Lower lobe of right lung (tissue), 2 donors: Measurements from ENCODE around the gene ECEL1. TPM values are rescaled to one million over a fixed set of nuclear protein-coding genes. Genes with fewer than 3 reads are reported as not detected.
"Not testable (repeated sequence)": the region's sequence is repeated elsewhere in the genome, so short reads cannot be mapped to it uniquely, and the experiment has no call there.

ENCODE experiments used
- ATAC-seq, 2 donors: fragments of 200-7000 bp; cut with Tn5 transposase; one replicate each; pipeline ENCODE4 v1.9.1; 2020 to 2022; ENCODE audit warnings: mild to moderate bottlenecking in 2 of 2, moderate library complexity in 2 of 2
- DNase-seq: peaks from one replicate; pipeline ENCODE4 v3.0.0-alpha.2; 2020
- H3K27ac ChIP-seq: fragments of 200-600 bp; one replicate; pipeline ENCODE4 v1.8.0; 2022
- H3K27me3 ChIP-seq: fragments of 200-600 bp; one replicate; pipeline ENCODE4 v1.8.0; 2022; ENCODE audit warnings: low read depth
- H3K36me3 ChIP-seq: fragments of 200-600 bp; one replicate; pipeline ENCODE4 v1.8.0; 2022; ENCODE audit warnings: mild to moderate bottlenecking
- H3K4me1 ChIP-seq: fragments of 200-600 bp; one replicate; pipeline ENCODE4 v1.8.0; 2022
- H3K4me3 ChIP-seq: fragments of 200-600 bp; one replicate; pipeline ENCODE4 v1.8.0; 2022; ENCODE audit warnings: mild to moderate bottlenecking
- H3K9me3 ChIP-seq: fragments of 200-600 bp; one replicate; pipeline ENCODE4 v1.8.0; 2022
- intact Hi-C: fragments of 100-400 bp; cut with DNase I; formaldehyde crosslinking; loops from one replicate; pipeline ENCODE4 v1.11.0; 2022
- total RNA-seq: library from RNA; stranded (reverse); fragmentation: NEBNext Ultra II Directional; extraction: Animal tissue kit (Norgen Biotek cat#: 25700); gene quantifications from one replicate; pipeline ENCODE4 v1.2.1, GENCODE V29; 2021
- TF ChIP-seq, protein P1 (sequence below): fragments of 200-600 bp; IDR thresholded peaks from one replicate; pipeline ENCODE4 v1.8.0; 2022; ENCODE audit warnings: antibody characterized with exemption, mild to moderate bottlenecking
- donor health status: DM: no; HTN: yes; CAD: no; lungs with severe emphysema.

Gene ECEL1
- total RNA-seq, 1 donor from 2014 or later: 1.0 TPM

DNA sequence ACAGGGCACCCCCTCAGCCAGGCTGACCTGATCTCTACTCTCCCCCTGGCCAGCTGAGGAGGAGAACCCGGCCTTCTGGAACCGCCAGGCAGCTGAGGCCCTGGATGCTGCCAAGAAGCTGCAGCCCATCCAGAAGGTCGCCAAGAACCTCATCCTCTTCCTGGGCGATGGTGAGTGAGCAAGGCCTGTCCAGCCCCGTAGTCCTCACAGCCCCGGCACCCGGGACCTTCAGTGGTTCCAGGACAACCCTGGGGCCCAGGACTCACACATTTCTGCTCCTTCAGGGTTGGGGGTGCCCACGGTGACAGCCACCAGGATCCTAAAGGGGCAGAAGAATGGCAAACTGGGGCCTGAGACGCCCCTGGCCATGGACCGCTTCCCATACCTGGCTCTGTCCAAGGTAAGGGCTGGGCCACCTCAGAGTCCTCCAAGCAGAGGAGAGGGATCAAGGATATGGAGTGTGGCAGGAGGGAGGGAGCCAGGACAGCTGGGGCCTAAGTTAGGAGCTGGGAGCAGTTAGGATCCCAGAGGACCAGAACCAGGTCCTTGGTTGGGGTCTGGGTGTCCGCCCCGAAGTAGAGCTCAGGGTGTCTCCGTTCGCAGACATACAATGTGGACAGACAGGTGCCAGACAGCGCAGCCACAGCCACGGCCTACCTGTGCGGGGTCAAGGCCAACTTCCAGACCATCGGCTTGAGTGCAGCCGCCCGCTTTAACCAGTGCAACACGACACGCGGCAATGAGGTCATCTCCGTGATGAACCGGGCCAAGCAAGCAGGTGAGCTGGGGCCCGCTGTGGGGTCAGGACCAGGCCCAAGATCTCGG is 31.1 kb downstream of the ECEL1 start:
- H3K27me3 ChIP-seq: peaks cover 26% of the 10 kb centered on the region
- TF ChIP-seq, protein P1, sequence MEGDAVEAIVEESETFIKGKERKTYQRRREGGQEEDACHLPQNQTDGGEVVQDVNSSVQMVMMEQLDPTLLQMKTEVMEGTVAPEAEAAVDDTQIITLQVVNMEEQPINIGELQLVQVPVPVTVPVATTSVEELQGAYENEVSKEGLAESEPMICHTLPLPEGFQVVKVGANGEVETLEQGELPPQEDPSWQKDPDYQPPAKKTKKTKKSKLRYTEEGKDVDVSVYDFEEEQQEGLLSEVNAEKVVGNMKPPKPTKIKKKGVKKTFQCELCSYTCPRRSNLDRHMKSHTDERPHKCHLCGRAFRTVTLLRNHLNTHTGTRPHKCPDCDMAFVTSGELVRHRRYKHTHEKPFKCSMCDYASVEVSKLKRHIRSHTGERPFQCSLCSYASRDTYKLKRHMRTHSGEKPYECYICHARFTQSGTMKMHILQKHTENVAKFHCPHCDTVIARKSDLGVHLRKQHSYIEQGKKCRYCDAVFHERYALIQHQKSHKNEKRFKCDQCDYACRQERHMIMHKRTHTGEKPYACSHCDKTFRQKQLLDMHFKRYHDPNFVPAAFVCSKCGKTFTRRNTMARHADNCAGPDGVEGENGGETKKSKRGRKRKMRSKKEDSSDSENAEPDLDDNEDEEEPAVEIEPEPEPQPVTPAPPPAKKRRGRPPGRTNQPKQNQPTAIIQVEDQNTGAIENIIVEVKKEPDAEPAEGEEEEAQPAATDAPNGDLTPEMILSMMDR: no peak
- DNase-seq: peak; percentile 37

DNA sequence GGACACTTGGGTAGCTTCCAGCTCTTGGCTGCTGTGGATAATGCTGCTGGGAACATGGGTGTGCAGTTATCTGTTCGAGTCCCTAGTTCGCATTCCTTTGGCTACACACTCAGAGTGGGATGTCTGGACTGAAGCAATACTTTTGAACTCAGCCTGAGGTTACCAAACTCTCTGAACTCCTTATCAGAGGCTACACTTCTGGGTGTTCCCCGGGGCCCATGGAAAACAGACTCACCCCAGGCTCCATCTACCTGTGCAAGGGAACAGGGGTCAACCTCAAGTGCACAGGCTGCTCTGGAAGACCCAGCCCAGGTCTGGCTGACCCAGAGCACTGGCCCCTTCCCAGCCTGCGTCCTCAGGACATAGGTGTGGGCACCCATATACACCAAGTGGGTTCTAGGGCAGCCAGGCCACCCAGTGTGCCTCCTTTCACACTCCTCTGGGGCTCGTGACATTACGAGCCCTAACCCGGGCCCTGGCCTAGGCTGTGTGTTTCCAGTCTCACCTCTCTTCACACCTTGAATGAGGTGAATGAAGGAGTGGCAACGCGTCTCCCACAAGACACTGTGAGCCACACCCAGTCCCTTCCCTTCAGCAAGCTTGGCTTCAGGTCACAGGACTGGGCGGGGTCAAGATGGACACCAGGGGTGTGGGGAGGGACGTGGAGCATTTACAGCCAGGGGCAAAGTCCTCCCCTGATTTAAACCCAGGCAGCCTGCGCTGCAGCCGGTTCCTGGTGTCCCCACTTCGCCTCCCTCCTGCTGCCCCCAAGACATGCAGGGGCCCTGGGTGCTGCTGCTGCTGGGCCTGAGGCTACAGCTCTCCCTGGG is 32.0 kb downstream of the ECEL1 start, which contains the start of gene ALPI:
Gene ALPI (plus strand): TSS at position 728 of the 830 bp plus-strand sequence. CDS start 47 bp downstream, at position 775.
- no peak within 1 kb of the TSS for H3K4me3 ChIP-seq
- ATAC-seq: no peak
- TF ChIP-seq, protein P1: no peak
- H3K36me3 ChIP-seq: no peaks in the 10 kb centered on the region
- intact Hi-C loops: no loop called here
- no peaks in the 10 kb centered on the region for H3K4me1 ChIP-seq
- peak; percentile 32 for DNase-seq
- no peak within 1 kb of the TSS for H3K27ac ChIP-seq
- H3K9me3 ChIP-seq: no peaks in the 10 kb centered on the region
- peaks cover 26% of the 10 kb centered on the region for H3K27me3 ChIP-seq

More for the DNA sequence above, 31.1 kb downstream of the ECEL1 start:
- H3K4me1 ChIP-seq: no peaks in the 10 kb centered on the region
- H3K27ac ChIP-seq: no peak overlapping the region
- no peaks in the 10 kb centered on the region for H3K36me3 ChIP-seq
- no peaks in the 10 kb centered on the region for H3K9me3 ChIP-seq
- no peak overlapping the region for H3K4me3 ChIP-seq
- ATAC-seq: no peak
- intact Hi-C loops: no loop called here

- H3K4me3 ChIP-seq: no peak overlapping the region
- no peak overlapping the region for H3K27ac ChIP-seq
- no peaks in the 10 kb centered on the region for H3K36me3 ChIP-seq
- peak; percentile 13 for DNase-seq
- ATAC-seq: no peak
- peaks cover 24% of the 10 kb centered on the region for H3K27me3 ChIP-seq
- TF ChIP-seq, protein P1: no peak
- H3K9me3 ChIP-seq: no peaks in the 10 kb centered on the region
- no peaks in the 10 kb centered on the region for H3K4me1 ChIP-seq
- intact Hi-C loops: no loop called here
Observed at GRCh38 chr2:232454630-232455029, 33.0 kb downstream of the ECEL1 start.

GRCh38 chr2:232451645-232452044 is 36.0 kb downstream of the ECEL1 start:
- H3K27me3 ChIP-seq, H3K36me3 ChIP-seq, H3K4me1 ChIP-seq, ATAC-seq, H3K9me3 ChIP-seq, H3K27ac ChIP-seq, intact Hi-C loops, H3K4me3 ChIP-seq: not testable (repeated sequence)
- peak; percentile 14 for DNase-seq

GRCh38 chr2:232449964-232450363 is 37.7 kb downstream of the ECEL1 start:
- intact Hi-C loops: no loop called here
- no peaks in the 10 kb centered on the region for H3K4me1 ChIP-seq

More at GRCh38 chr2:232449964-232450363, 37.7 kb downstream of the ECEL1 start:
- no peak overlapping the region for H3K4me3 ChIP-seq
- no peak overlapping the region for H3K27ac ChIP-seq
- ATAC-seq (no peak), DNase-seq (peak; percentile 16)
- no peaks in the 10 kb centered on the region for H3K9me3 ChIP-seq
- H3K27me3 ChIP-seq: no peaks in the 10 kb centered on the region
- H3K36me3 ChIP-seq: no peaks in the 10 kb centered on the region
- TF ChIP-seq, protein P1: no peak
